H9 (cell line): Measurements from ENCODE around the gene DIP2A. TPM values are rescaled to one million over a fixed set of nuclear protein-coding genes. Genes with fewer than 3 reads are reported as not detected.

Source experiments
- DNase-seq: peaks from one replicate; pipeline ENCODE4 v3.0.0-alpha.2; 2017
- H2AFZ ChIP-seq: one replicate; pipeline ENCODE4 v1.6.1; 2013; ENCODE audit warnings: mild to moderate bottlenecking, low read length, control low read depth, moderate library complexity
- H2AK5ac ChIP-seq: 2 replicates; pipeline ENCODE4 v1.6.1; 2013; ENCODE audit warnings: low read length, control low read depth, mixed read lengths; ENCODE audit not compliant: insufficient read length
- H2BK120ac ChIP-seq: one replicate; pipeline ENCODE4 v1.6.1; 2013; ENCODE audit warnings: low read depth, mild to moderate bottlenecking, low read length, control low read depth, inconsistent platforms; ENCODE audit not compliant: poor library complexity, severe bottlenecking
- H2BK12ac ChIP-seq: 2 replicates; pipeline ENCODE4 v1.6.1; 2013; ENCODE audit warnings: low read length, control low read depth, mixed read lengths, low read depth; ENCODE audit not compliant: insufficient read length
- H2BK15ac ChIP-seq: 2 replicates; pipeline ENCODE4 v1.6.1; 2013; ENCODE audit warnings: low read depth, low read length, control low read depth
- H2BK20ac ChIP-seq: one replicate; pipeline ENCODE4 v1.6.1; 2013; ENCODE audit warnings: low read depth, mild to moderate bottlenecking, low read length, control low read depth, inconsistent platforms; ENCODE audit not compliant: poor library complexity, severe bottlenecking
- H2BK5ac ChIP-seq: 2 replicates; pipeline ENCODE4 v1.6.1; 2013; ENCODE audit warnings: low read length, control low read depth, mixed read lengths; ENCODE audit not compliant: insufficient read length
- H3K14ac ChIP-seq: 2 replicates; pipeline ENCODE4 v1.6.1; 2013; ENCODE audit warnings: low read length, control low read depth; ENCODE audit not compliant: insufficient read depth
- H3K18ac ChIP-seq: 2 replicates; pipeline ENCODE4 v1.6.1; 2013; ENCODE audit warnings: low read depth, mild to moderate bottlenecking, mixed read lengths, low read length, control low read depth; ENCODE audit not compliant: insufficient read length
- H3K23ac ChIP-seq: 2 replicates; pipeline ENCODE4 v1.6.1; 2013; ENCODE audit warnings: low read length, control low read depth, mixed read lengths, low read depth; ENCODE audit not compliant: insufficient read length
- H3K23me2 ChIP-seq: 2 replicates; pipeline ENCODE4 v1.6.1; 2013; ENCODE audit warnings: low read depth, mild to moderate bottlenecking, mixed read lengths, low read length, control low read depth; ENCODE audit not compliant: insufficient read length, poor library complexity, severe bottlenecking
- H3K27ac ChIP-seq: 2 replicates; pipeline ENCODE4 v1.5.1; 2013; ENCODE audit warnings: low read length, control low read depth, mixed read lengths, low read depth; ENCODE audit not compliant: insufficient read length
- H3K27me3 ChIP-seq: 2 replicates; pipeline ENCODE4 v1.6.1; 2013; ENCODE audit warnings: low read length, control low read depth, inconsistent platforms; ENCODE audit not compliant: insufficient read depth
- H3K4ac ChIP-seq: 2 replicates; pipeline ENCODE4 v1.6.1; 2013; ENCODE audit warnings: low read depth, mild to moderate bottlenecking, control low read depth, inconsistent platforms, low read length, moderate library complexity
- H3K4me1 ChIP-seq: 2 replicates; pipeline ENCODE4 v1.6.1; 2013; ENCODE audit warnings: low read length, control low read depth, inconsistent platforms; ENCODE audit not compliant: insufficient read depth
- H3K4me2 ChIP-seq: 2 replicates; pipeline ENCODE4 v1.6.1; 2013; ENCODE audit warnings: low read length, control low read depth, mixed read lengths; ENCODE audit not compliant: insufficient read length, insufficient read depth
- H3K56ac ChIP-seq: 2 replicates; pipeline ENCODE4 v1.6.1; 2013; ENCODE audit warnings: low read depth, mild to moderate bottlenecking, mixed read lengths, low read length, control low read depth; ENCODE audit not compliant: insufficient read length
- H3K79me1 ChIP-seq: 2 replicates; pipeline ENCODE4 v1.6.1; 2013; ENCODE audit warnings: low read depth, mild to moderate bottlenecking, moderate library complexity, low read length, control low read depth, inconsistent platforms; ENCODE audit not compliant: insufficient read depth, poor library complexity, severe bottlenecking
- H3K79me2 ChIP-seq: 2 replicates; pipeline ENCODE4 v1.6.1; 2013; ENCODE audit warnings: low read length, control low read depth, inconsistent platforms; ENCODE audit not compliant: insufficient read depth
- H3K9ac ChIP-seq: 2 replicates; pipeline ENCODE4 v1.6.1; 2013; ENCODE audit warnings: low read length, control low read depth, mixed read lengths; ENCODE audit not compliant: insufficient read length; ENCODE audit errors: extremely low read depth
- H3K9me3 ChIP-seq: one replicate; pipeline ENCODE4 v1.6.1; 2013; ENCODE audit warnings: low read depth, low read length, inconsistent platforms; ENCODE audit not compliant: control insufficient read depth
- H3T11ph ChIP-seq: one replicate; pipeline ENCODE4 v1.6.1; 2013; ENCODE audit warnings: mild to moderate bottlenecking, low read length, control low read depth, inconsistent platforms
- H4K20me1 ChIP-seq: one replicate; pipeline ENCODE4 v1.6.1; 2013; ENCODE audit not compliant: control insufficient read depth, insufficient read length, insufficient read depth
- H4K5ac ChIP-seq: 2 replicates; pipeline ENCODE4 v1.6.1; 2013; ENCODE audit warnings: low read depth, mild to moderate bottlenecking, mixed read lengths, low read length, control low read depth; ENCODE audit not compliant: insufficient read length
- H4K8ac ChIP-seq: replicated peaks from 2 replicates; pipeline ENCODE4 v1.6.1; 2013; ENCODE audit warnings: low read length, control low read depth, mixed read lengths, low read depth; ENCODE audit not compliant: insufficient read length
- H4K91ac ChIP-seq: 2 replicates; pipeline ENCODE4 v1.6.1; 2013; ENCODE audit warnings: low read depth, mild to moderate bottlenecking, moderate library complexity, mixed read lengths, low read length, control low read depth; ENCODE audit not compliant: insufficient read length
- H3K27ac Mint-ChIP-seq, 3 experiments: 2 replicates in 2 of 3; 3 replicates in 1 of 3; pipeline ENCODE4 v1.8.0; 2020 to 2021; ENCODE audit warnings: mixed read lengths in 3 of 3, mild to moderate bottlenecking in 1 of 3, moderate library complexity in 1 of 3
- H3K27me3 Mint-ChIP-seq: 2 replicates; pipeline ENCODE4 v1.8.0; 2021; ENCODE audit warnings: low read depth, mild to moderate bottlenecking, moderate library complexity, mixed read lengths
- H3K36me3 Mint-ChIP-seq, 3 experiments: 2 replicates in 2 of 3; 3 replicates in 1 of 3; pipeline ENCODE4 v1.8.0; 2020 to 2021; ENCODE audit warnings: low read depth in 3 of 3, mixed read lengths in 3 of 3; ENCODE audit not compliant: insufficient read depth in 1 of 3
- H3K4me1 Mint-ChIP-seq, 2 experiments: 2 replicates each; pipeline ENCODE4 v1.8.0; 2020; ENCODE audit warnings: mixed read lengths in 2 of 2
- H3K4me3 Mint-ChIP-seq, 2 experiments: 2 replicates in 1 of 2; 3 replicates in 1 of 2; pipeline ENCODE4 v1.8.0; 2020 to 2021; ENCODE audit warnings: mild to moderate bottlenecking in 2 of 2, mixed read lengths in 2 of 2, moderate library complexity in 1 of 2
- H3K9me3 Mint-ChIP-seq, 2 experiments: 2 replicates in 1 of 2; 3 replicates in 1 of 2; pipeline ENCODE4 v1.8.0; 2020; ENCODE audit warnings: mild to moderate bottlenecking in 2 of 2, mixed read lengths in 2 of 2, moderate library complexity in 1 of 2
- WGBS: extraction: QIAGEN DNeasy Blood & Tissue Kit; methylation state at CpG from one replicate; pipeline ENCODE4 v1.1.7; 2013; ENCODE audit warnings: missing lambda C conversion rate, low lambda C conversion rate, mixed read lengths; ENCODE audit not compliant: insufficient read length; ENCODE audit errors: extremely low coverage; 5-methylcytosine and 5-hydroxymethylcytosine counted together
- total RNA-seq: library from RNA; stranded (reverse); gene quantifications from 2 replicates; pipeline ENCODE4 v1.2.1, GENCODE V29; 2021
- TF ChIP-seq, protein P1 (sequence below): fragments of 200-600 bp; sonication (generic); conservative IDR thresholded peaks from 3 replicates; pipeline ENCODE4 v1.8.0; 2021; ENCODE audit warnings: antibody characterized with exemption, mild to moderate bottlenecking

Gene DIP2A
- total RNA-seq, 1 experiment from 2014 or later = 25.2 TPM

DNA sequence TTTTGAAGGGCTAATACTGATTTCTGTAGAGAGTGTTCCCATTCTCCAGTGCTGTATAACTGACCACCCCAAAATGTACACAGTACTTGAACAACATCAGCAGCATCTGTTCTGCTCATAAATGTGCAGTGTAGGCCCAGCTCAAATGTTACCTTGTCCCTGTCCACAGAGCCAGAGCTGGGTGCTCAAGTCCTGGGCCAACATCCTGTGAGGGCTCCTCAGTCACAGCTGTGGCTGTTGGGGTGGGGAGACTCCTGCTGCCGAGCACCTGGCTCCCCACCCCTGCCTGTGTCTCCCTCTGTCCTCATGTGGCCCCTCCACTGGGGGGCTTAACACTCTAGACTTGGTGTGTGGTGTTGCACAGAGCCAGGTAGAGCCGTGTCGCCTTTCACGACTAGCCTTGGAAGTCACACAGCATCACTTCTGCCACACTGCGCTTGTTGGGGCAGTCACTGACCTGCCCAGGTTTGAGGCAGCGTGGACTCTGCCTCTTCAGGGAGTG, 30.5 kb downstream of the DIP2A start:
- no peak overlapping the region for H2BK20ac ChIP-seq

More for the DNA sequence above, 30.5 kb downstream of the DIP2A start:
- Histone ChIP-seq H2BK5ac (no peak overlapping the region), H3K4me1 (no peaks in the 10 kb centered on the region), H2AFZ (no peak overlapping the region), H3K4ac (no peak overlapping the region), H3K9me3 (no peaks in the 10 kb centered on the region), H3K56ac (no peak overlapping the region), H3T11ph (no peak overlapping the region), H2AK5ac (no peak overlapping the region), H2BK12ac (no peak overlapping the region), H3K79me1 (no peaks in the 10 kb centered on the region), H4K20me1 (no peaks in the 10 kb centered on the region), H3K4me2 (no peak overlapping the region), H2BK120ac (no peak overlapping the region), H2BK15ac (no peak overlapping the region), H3K27ac (no peak overlapping the region), H3K79me2 (no peaks in the 10 kb centered on the region), H3K18ac (no peak overlapping the region), H4K5ac (no peak overlapping the region), H4K91ac (no peak overlapping the region), H3K14ac (no peak overlapping the region), H4K8ac (no peak overlapping the region), H3K9ac (no peak overlapping the region), H3K23me2 (no peaks in the 10 kb centered on the region), H3K23ac (no peak overlapping the region), H3K27me3 (no peaks in the 10 kb centered on the region)
- peak overlapping the region in 1 of 3 experiments; percentile 15; a peak in 1 of 7 replicates for H3K27ac Mint-ChIP-seq
- TF ChIP-seq, protein P1, sequence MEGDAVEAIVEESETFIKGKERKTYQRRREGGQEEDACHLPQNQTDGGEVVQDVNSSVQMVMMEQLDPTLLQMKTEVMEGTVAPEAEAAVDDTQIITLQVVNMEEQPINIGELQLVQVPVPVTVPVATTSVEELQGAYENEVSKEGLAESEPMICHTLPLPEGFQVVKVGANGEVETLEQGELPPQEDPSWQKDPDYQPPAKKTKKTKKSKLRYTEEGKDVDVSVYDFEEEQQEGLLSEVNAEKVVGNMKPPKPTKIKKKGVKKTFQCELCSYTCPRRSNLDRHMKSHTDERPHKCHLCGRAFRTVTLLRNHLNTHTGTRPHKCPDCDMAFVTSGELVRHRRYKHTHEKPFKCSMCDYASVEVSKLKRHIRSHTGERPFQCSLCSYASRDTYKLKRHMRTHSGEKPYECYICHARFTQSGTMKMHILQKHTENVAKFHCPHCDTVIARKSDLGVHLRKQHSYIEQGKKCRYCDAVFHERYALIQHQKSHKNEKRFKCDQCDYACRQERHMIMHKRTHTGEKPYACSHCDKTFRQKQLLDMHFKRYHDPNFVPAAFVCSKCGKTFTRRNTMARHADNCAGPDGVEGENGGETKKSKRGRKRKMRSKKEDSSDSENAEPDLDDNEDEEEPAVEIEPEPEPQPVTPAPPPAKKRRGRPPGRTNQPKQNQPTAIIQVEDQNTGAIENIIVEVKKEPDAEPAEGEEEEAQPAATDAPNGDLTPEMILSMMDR = no peak
- H3K9me3 Mint-ChIP-seq = no peaks in the 10 kb centered on the region
- H3K4me3 Mint-ChIP-seq = no peak overlapping the region
- whole genome bisulfite sequencing = no CpG with 5 or more reads among the region's 6 CpGs
- H3K36me3 Mint-ChIP-seq = peaks cover 3 to 20% (median 16%) of the 10 kb centered on the region in 3 experiments; a peak in 6 of 7 replicates
- no peak for DNase-seq
- no peaks in the 10 kb centered on the region for H3K27me3 Mint-ChIP-seq
- peaks cover 3 to 4% of the 10 kb centered on the region in 2 experiments; a peak in 1 of 4 replicates for H3K4me1 Mint-ChIP-seq
